ENCODE results near the gene NEK5.
"Not testable (repeated sequence)": the region's sequence is repeated elsewhere in the genome, so short reads cannot be mapped to it uniquely, and the experiment has no call there.

NEK5 gene

DNA sequence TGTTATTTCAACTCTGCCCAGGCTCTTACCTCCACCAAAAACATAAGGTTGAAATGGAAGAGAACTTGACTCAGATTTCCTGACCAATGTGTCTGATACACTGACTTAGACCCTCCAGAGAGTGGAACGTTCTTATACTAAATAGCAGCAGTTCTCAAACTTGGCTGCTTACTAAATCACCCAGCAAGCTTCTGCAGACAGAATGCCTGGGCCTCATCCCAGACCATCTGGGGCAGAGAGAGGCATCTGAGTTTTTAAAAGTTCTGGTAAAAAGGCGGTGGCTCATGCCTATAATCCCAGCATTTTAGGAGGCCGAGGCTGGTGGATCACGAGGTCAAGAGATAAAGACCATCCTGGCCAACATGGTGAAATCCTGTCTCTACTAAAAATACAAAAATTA lies 46.3 kb downstream of the NEK5 start:
- H3K27ac Mint-ChIP-seq = no peak overlapping the region
- peaks cover 8% of the 10 kb centered on the region for H3K9me3 Mint-ChIP-seq
- H3K36me3 Mint-ChIP-seq (ENCODE audit: low read depth) = peaks cover 4% of the 10 kb centered on the region
- H3K4me3 Mint-ChIP-seq = no peak overlapping the region
- peaks cover 4% of the 10 kb centered on the region for H3K27me3 Mint-ChIP-seq (ENCODE audit: low read depth)
- TF ChIP-seq CTCF (IDR thresholded peaks at IDR 0.05; ENCODE audit: unreplicated experiment in 3 of 3) = no peak
- peaks cover 6% of the 10 kb centered on the region for H3K4me1 Mint-ChIP-seq

- H3K27me3 Mint-ChIP-seq (ENCODE audit: low read depth); H3K4me1 Mint-ChIP-seq; H3K4me3 Mint-ChIP-seq; H3K9me3 Mint-ChIP-seq; H3K27ac Mint-ChIP-seq; H3K36me3 Mint-ChIP-seq (ENCODE audit: low read depth): not testable (repeated sequence)
Measured at GRCh38 chr13:52079891-52080290, 49.0 kb downstream of the NEK5 start.

DNA sequence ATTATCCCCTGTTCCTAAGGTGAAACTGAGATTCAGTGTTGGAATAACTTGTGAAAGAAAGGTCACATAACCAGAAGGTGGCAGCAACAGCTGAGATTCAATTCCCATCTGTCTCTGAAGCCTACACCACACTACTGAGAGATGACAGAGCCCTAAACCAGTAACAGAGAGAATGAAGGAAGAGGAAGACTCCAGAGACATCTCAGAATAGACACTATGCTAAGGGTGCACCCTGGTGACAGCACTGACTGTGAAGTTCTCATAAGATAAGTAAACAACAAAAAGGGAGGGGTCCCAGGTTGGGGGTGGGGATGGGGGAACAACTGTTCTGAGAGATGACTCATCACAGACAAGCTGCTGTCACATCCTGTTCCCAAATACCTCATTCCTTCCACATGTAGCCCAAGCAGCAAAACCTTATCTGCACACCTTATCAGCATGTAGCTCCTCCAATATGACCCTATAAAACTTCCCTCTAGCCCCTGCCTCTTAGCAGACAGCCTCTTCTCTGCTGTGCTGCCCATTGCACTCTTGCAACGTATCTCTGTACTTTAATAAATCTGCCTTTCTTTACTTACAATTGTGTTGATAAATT lies 57.8 kb downstream of the NEK5 start:
- TF ChIP-seq CTCF (IDR thresholded peaks at IDR 0.05; ENCODE audit: unreplicated experiment in 3 of 3) = no peak
- H3K36me3 Mint-ChIP-seq (ENCODE audit: low read depth) = peaks cover 26% of the 10 kb centered on the region
- H3K27me3 Mint-ChIP-seq (ENCODE audit: low read depth) = no peaks in the 10 kb centered on the region

GRCh38 chr13:52067237-52067636 lies 61.6 kb downstream of the NEK5 start:
- H3K27me3 Mint-ChIP-seq (ENCODE audit: low read depth) = no peaks in the 10 kb centered on the region
- no peaks in the 10 kb centered on the region for H3K4me1 Mint-ChIP-seq
- peaks cover 58% of the 10 kb centered on the region for H3K9me3 Mint-ChIP-seq
- no peak overlapping the region for H3K4me3 Mint-ChIP-seq
- H3K27ac Mint-ChIP-seq = no peak overlapping the region
- H3K36me3 Mint-ChIP-seq (ENCODE audit: low read depth) = peaks cover 36% of the 10 kb centered on the region
- no peak for TF ChIP-seq CTCF (IDR thresholded peaks at IDR 0.05; ENCODE audit: unreplicated experiment in 3 of 3)

More for the DNA sequence above, 57.8 kb downstream of the NEK5 start:
- Mint-ChIP-seq H3K9me3 (peaks cover 51% of the 10 kb centered on the region), H3K4me3 (no peak overlapping the region), H3K4me1 (no peaks in the 10 kb centered on the region), H3K27ac (no peak overlapping the region)

DNA sequence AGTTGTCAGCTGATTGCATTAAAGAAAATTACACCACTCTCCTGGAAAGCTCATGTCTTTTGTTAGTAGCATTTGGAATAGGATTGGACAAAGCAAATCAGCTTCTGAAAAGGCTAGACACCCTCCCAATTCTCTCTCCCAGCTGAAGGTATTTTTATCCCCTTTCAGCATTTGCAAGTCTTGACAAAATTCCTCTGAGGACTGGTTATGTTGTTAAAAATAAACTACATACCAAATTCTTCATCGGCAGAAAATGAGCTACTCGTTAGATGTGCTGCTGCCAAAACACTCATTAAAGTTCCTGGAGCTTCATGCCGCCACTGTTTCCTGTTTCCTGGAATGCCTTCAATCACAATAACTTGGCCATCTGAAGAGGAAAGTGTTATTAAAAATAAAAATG lies 67.3 kb downstream of the NEK5 start:
- H3K27me3 Mint-ChIP-seq (ENCODE audit: low read depth) = no peaks in the 10 kb centered on the region
- H3K4me3 Mint-ChIP-seq = no peak overlapping the region
- no peak overlapping the region for H3K27ac Mint-ChIP-seq
- peaks cover 36% of the 10 kb centered on the region for H3K9me3 Mint-ChIP-seq
- TF ChIP-seq CTCF (IDR thresholded peaks at IDR 0.05; ENCODE audit: unreplicated experiment in 3 of 3) = no peak
- H3K36me3 Mint-ChIP-seq (ENCODE audit: low read depth) = peaks cover 21% of the 10 kb centered on the region
- H3K4me1 Mint-ChIP-seq = no peaks in the 10 kb centered on the region

DNA sequence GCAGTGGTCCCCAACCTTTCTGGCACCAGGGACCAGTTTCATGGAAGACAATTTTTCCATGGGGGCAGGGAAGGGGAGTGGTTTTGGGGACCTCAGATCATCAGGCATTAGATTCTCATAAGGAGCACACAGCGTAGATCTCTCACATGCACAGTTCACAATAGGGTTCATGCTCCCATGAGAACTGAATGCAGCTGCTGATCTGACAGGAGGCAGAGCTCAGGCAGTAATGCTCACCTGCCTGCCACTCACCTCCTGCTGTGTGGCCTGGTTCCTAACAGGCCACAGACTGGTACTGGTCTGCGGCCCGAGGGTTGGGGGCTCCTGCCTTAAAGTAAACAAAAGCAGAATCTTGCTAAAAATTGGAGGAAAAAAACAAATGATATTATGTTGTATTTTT lies 67.8 kb downstream of the NEK5 start:
- Mint-ChIP-seq H3K9me3 (peaks cover 36% of the 10 kb centered on the region), H3K36me3 (ENCODE audit: low read depth) (peaks cover 21% of the 10 kb centered on the region)
- H3K4me1 Mint-ChIP-seq; H3K4me3 Mint-ChIP-seq; H3K27me3 Mint-ChIP-seq (ENCODE audit: low read depth); H3K27ac Mint-ChIP-seq: not testable (repeated sequence)

DNA sequence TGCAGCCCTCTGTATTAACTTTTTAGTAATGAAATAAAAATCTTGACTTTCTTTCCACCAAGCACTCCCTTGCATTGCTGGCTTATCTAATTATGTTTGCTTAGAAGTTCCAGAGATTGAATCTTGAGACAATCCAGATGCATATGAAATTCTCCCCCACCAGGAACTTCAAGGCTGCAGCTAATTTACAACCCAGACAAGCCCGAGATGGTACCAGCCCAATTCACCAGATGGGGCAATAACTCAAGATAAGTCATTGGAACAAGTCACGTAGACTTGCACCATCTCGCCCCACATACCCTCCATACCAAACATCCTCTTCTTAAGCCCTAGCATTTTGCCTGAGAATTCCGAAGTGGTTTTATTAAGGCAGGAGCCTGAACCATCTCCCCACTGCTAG lies 75.4 kb downstream of the NEK5 start:
- Mint-ChIP-seq H3K4me1 (no peaks in the 10 kb centered on the region), H3K4me3 (no peak overlapping the region), H3K36me3 (ENCODE audit: low read depth) (peaks cover 3% of the 10 kb centered on the region), H3K27me3 (ENCODE audit: low read depth) (no peaks in the 10 kb centered on the region), H3K27ac (no peak overlapping the region), H3K9me3 (peaks cover 14% of the 10 kb centered on the region)
- TF ChIP-seq CTCF (IDR thresholded peaks at IDR 0.05; ENCODE audit: unreplicated experiment in 3 of 3) = no peak

Measured in nephron (organoid).